ENCODE data around the gene ZG16. TPM values are rescaled to one million over a fixed set of nuclear protein-coding genes. Genes with fewer than 3 reads are reported as not detected.

Gene ZG16
- total RNA-seq, 1 experiment from 2014 or later, result 0.07 TPM

- Histone ChIP-seq H3K9me2 (ENCODE audit: insufficient read depth) (no peaks in the 10 kb centered on the region), H3K4me3 (replicated peaks in 1 of 2; ENCODE audit: low read depth in 1 of 2, low read length in 2 of 2) (peak overlapping the region; percentile 36 to 66), H3K4me1 (ENCODE audit: control insufficient read depth in 1 of 2, insufficient read depth in 2 of 2, low read length in 2 of 2) (peaks cover 33 to 71% of the 10 kb centered on the region in 2 experiments), H3K9ac (ENCODE audit: low read length) (peak overlapping the region; percentile 95), H2AFZ (ENCODE audit: low read depth, low read length, poor library complexity, severe bottlenecking) (no peak overlapping the region), H3K27me3 (ENCODE audit: insufficient read depth, low read length) (no peaks in the 10 kb centered on the region), H3K27ac (ENCODE audit: low read depth, low read length) (peak overlapping the region; percentile 90), H3K4me2 (ENCODE audit: low read length) (peak overlapping the region; percentile 99), H3K36me3 (ENCODE audit: control insufficient read depth in 1 of 2, insufficient read depth in 2 of 2, low read length in 2 of 2) (peaks cover 6 to 17% of the 10 kb centered on the region in 2 experiments; a peak in 3 of 4 replicates), H3K79me2 (ENCODE audit: insufficient read depth, low read length) (peaks cover 35% of the 10 kb centered on the region), H3K9me3 (ENCODE audit: control insufficient read depth in 1 of 2, insufficient read depth in 1 of 2, low read depth in 1 of 2, low read length in 2 of 2) (no peaks in the 10 kb centered on the region), H4K20me1 (ENCODE audit: insufficient read depth) (no peaks in the 10 kb centered on the region)
- BruUV-seq (replicated peaks), result no TSS peak
- RAD21 ChIA-PET (ENCODE audit: low non-redundant PET in 1 of 2, low total read pairs in 2 of 2, uncharacterized antibody in 2 of 2, unreplicated experiment in 2 of 2), result no interaction called here
- intact Hi-C loops (cut with micrococcal nuclease), result no loop called here
- DNase-seq (ENCODE audit: low read depth, low spot score) (peak; percentile 89), ATAC-seq (peak; percentile 71)
- CTCF ChIA-PET, result interaction anchor here (1.4 kb wide), 1 partner anchor 37 kb away, joined by 3 read pairs; no protein-coding TSS in a partner anchor
- TF ChIP-seq JUND (IDR thresholded peaks at IDR 0.05) (no peak), CEBPB (IDR thresholded peaks at IDR 0.05; ENCODE audit: low read depth) (no peak), YY1 (IDR thresholded peaks at IDR 0.05; ENCODE audit: extremely low read depth, insufficient replicate concordance, low read depth, low read length) (no peak), CTCF (IDR thresholded peaks at IDR 0.05 in 2 of 3, conservative IDR thresholded peaks at IDR 0.05 in 1 of 3; ENCODE audit: borderline replicate concordance in 1 of 3, insufficient read depth in 1 of 3, low read depth in 2 of 3, low read length in 2 of 3) (no peak), ATF3 (IDR thresholded peaks at IDR 0.05) (no peak), POLR2AphosphoS5 (IDR thresholded peaks at IDR 0.05; ENCODE audit: low read depth, low read length) (peak; percentile 77), POLR2A (IDR thresholded peaks at IDR 0.05; ENCODE audit: borderline replicate concordance, extremely low read depth, insufficient read depth, insufficient read length) (peak; percentile 59)
- POLR2A ChIA-PET, result interaction anchor here (0.8 to 1.4 kb wide), 4 partner anchors 15 to 210 kb away, joined by 3 read pairs; partner anchors contain the start of gene KIF22
Observed at GRCh38 chr16:29811170-29811895, 33.3 kb downstream of the ZG16 start.
